GM21381 (cell line): Measurements from ENCODE around the gene RPL27.
A peak's percentile ranks its signal among the peaks of the same experiment; 100 is the strongest.
"Not testable (repeated sequence)": the region's sequence is repeated elsewhere in the genome, so short reads cannot be mapped to it uniquely, and the experiment has no call there.

Experiments used
- ATAC-seq: cut with Tn5 transposase; IDR thresholded peaks from one replicate; pipeline ENCODE4 v1.9.1; 2021; ENCODE audit warnings: mild to moderate bottlenecking, moderate library complexity; ENCODE audit not compliant: unreplicated experiment

Gene RPL27

DNA sequence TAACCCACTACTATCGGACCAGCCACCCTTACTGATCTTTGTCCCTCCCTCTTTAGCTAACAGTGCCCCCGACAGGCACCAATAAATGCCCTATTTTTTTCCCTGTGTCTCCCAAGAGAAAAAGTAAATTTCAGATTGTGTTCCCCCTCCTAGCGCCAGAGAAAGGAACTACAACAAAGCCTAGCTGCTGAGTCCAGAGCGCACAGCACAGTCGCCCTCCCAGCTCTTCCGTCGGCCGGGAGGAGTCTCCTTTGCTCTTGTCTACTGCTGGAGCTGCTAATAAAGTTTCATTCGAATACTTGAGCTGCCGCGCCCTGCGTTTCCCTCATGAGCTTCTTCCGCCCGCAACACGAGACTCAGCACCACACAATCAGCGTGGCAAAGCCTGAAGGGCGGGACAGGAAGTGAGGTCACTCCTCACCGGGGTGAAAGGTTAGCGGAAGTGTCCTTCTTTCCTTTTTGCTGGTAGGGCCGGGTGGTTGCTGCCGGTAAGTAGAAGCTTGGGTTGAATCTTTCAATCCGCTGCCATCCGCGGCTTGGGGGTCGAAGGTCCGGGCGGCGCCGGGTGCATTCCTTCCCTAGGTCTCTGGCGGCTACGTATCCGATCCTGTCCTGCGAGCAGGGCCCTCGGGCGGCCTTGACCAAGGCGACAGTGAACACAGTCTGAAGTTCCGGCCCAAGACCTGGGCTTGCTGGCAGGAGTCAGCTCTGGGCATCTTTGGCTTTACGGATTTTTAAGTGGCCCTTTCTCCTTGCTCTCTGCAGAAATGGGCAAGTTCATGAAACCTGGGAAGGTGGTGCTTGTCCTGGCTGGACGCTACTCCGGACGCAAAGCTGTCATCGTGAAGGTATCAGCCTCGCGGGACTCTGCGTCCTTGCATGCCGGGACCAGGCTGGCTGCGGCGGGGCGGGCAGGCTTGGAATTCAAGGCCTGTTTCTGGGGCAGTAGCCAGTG is at the start of gene RPL27:
TSS of gene RPL27 (plus strand) at position 436 of the 955 bp plus-strand sequence. CDS start at position 768, 332 bp downstream.
- peak; percentile 94 for ATAC-seq

DNA sequence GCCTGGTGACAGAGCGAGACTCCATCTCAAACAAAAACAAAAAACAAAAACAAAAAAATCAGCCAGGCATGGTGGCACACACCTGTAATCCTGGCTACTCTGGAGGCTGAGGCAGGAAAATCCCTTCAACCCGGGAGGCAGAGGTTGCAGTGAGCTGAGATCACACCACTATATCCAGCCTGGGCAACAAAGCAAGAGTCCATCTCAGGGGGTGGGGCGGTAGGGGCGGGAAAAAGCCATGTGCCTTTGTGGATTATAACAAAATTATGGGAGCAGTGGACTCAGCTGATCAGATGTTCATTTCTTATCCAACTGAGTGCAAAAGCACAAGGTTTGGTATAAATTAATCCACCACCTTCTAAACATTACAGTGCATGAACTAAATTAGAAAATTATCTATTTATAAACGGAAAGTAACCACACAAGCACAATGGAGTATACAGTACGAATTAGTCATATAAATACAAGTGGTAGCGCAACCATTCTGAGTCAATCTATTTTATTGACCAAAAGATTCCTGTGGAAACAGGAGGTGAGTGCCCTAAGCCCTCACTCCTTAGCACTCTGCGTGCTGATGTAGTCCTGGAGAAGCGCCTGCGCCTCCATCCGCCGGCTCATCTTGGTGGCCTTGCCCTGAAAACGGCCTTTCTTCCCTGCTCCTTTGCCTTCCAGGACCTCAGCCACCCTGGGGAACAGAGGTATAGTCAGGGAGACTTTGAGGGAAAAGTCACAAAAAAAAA is 48.0 kb upstream of the RPL27 start:
- ATAC-seq = no peak

DNA sequence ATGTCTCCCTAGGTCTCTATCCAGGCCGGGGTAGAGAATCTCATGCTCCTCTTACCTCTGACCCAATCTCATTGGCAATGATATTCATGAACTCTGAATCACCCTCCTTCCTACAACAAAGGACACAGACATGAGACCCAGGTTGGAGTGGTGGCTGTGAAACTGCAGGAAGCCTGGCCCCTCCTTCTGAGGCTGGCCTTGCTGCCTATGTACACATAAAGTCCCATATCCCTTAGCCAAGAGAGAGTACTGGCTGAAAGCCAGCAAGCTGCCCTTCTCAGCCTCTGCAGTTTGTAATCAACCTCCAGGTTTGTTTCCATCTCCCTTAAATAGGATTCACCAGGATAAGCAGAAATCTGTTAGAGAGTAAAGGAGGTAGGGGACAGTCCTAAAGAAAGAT is 44.5 kb upstream of the RPL27 start:
- no peak for ATAC-seq

DNA sequence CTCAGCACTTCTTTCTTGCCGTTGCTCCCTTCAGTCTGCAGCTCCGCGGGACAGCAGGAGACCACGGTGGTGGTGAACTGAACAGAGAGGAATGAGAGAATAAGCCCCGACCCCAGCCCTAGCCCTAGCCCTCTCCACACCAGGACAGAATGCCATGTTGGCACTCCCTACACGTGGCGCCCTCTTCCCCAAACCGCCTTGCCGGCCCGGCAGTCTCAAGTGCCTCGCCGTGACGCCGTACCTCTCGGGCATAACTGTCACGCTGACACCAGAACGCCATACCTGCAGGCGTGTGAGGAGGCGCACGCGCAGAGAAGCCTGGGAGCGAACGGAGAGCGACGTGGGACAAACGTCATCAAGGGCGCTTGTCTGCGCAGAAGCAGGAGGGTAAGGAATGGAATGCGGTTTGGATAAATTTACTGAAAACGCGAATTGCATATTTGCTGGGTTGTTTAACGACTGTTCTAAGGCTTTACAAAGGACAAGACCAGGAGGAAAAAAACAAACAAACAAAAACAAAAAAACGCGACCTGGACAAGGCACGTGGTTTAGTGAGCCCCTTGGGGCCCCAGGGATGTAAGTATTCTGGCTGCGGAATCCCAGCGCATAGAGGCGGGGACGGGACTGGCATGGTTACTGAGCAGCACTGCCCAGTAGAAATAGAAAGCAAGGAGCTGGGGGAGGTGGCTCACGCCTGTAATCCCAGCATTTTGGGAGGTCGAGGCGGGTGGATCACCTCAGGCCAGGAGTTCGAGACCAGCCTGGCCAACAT is 33.9 kb upstream of the RPL27 start, which contains the start of gene AARSD1:
TSS of gene AARSD1 (minus strand) at position 294 of the 772 bp plus-strand sequence. CDS start at position 280, 14 bp downstream.
- no peak for ATAC-seq

DNA sequence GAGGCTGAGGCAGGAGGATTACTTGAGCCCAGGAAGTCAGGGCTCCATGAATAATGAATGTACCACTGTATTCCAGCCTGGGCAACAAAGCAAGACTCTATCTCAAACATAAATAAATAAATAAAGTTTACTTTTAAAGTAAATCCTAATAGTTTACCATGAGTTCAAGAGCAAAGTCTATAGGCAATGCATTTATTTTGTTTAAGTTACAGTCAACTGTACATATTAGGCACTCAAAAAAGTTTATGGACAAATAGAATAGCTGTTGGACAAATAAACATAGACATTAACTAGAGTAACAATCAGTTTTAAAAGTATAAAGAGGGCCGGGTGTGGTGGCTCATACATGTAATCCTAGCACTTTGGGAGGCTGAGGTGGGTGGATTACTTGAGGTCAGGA is 30.3 kb upstream of the RPL27 start:
- no peak for ATAC-seq

DNA sequence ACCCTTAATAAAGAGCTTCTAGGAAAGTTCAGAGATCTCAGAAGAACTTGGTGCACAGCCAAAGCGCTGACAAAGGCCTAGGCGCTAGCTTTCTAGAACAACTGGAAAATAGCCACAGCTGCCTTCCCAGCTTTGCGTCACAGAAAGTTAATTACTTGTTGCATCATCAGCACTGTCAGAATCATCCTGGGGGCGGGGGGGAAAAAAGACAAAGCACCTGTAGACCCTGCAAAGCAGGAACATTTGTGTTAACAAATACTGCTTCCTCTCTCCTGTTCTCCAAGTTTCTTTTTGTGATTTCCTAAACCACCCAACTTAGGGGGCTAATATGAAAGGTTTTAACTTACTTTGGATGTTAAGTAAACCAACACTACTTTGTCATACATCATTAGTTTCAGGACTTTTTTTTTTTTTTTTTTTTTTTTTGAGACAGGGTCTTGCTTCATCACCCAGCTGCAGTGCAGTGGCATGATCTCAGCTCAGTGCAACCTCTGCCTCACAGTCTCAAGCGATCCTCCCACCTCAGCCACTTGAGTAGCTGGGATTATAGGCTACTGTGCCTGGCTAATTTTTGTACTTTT is 29.1 kb upstream of the RPL27 start:
- ATAC-seq = no peak

DNA sequence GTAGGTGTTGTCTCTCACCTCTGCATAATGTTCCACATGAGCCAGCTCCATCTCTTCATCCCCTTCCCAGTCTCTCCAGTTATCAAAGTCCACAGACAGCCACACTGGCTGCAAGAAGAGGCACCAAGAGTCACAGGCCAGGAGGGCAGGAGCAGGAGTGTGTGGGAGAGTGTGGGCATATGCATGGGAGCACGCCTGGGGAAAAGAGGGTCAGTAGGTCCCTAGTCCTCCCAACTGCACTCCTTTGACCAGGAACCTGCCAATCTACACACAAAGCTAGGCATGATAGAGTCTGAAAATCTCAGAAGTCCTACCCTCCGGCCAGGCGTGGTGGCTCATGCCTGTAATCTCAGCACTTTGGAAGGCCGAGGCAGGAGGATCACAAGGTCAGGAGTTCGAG is 26.6 kb upstream of the RPL27 start:
- no peak for ATAC-seq

DNA sequence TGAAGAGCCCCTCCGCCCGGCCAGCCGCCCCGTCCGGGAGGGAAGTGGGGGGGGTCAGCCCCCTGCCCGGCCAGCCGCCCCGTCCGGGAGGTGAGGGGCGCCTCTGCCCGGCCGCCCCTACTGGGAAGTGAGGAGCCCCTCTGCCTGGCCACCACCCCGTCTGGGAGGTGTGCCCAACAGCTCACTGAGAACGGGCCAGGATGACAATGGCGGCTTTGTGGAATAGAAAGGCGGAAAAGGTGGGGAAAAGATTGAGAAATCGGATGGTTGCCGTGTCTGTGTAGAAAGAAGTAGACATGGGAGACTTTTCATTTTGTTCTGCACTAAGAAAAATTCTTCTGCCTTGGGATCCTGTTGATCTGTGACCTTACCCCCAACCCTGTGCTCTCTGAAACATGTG is 24.9 kb upstream of the RPL27 start:
- not testable (repeated sequence) for ATAC-seq

DNA sequence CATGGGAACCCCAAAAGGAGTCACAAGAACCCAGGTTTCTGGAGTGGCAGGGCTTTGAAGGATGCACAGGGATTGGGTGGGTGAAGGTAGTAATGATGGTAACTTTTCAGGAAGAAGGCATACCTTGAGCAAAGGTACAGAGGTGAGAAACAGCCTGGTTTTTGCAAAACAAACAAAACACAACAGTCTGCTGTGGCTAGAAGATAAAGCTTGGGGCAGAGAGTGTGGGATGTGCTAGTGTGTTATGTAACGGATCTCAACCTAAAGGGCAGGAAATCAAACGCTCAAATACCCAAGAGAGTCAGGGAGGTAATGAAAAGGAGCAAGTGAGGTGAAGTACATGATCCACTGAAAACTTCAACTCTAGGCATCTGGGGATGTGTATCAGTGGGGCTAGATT is 23.0 kb upstream of the RPL27 start:
- ATAC-seq = no peak

DNA sequence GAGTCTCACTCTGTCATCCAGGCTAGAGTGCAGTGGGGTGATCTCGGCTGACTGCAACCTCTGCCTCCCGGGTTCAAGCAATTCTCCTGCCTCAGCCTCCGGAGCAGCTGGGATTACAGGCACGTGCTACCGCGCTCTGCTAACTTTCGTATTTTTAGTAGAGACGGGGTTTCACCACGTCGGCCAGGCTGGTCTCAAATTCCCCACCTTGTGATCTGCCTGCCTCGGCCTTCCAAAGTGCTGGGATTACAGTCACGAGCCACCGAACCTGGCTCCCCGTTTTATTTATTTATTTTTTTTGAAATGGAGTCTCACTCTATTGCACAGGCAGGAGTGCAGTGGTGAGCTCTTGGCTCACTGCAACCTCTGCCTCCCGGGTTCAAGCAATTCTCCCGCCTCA is 22.5 kb upstream of the RPL27 start:
- ATAC-seq = not testable (repeated sequence)

DNA sequence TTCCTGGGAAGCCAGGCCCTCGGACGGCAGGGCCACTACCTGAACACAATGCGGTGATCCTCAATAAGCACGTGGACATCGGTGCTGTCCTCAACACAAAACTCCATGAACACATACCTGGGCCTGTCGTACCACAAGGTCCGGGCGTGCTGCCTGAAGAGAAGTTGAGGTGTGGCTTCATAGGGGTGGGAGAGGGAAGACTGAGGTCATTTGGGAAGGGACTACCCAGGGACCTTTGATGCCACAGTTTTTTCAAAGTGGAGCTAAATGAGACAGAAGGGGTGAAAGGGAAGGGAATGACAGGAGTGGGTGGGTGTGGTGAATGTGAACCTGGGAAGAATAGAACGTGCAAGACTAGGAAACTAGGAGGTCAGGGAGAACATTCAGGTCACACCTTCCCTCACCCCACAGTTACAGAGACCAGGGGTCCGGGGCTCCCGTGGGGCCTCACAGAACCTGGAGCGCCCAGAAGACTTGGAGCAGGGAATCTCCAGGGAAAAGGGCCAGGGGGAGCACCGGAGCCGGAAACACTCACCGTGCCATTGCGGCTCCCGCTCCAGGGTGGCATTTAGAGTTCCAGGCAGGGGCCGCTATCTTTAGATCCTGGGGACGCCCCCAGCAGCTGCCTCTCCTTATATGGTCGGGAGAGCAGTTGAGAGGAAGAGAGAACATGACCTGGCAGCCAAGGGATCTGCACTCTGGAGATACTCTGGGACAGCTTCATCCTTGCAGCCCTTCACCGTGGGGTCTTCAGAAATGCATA is 18.5 kb upstream of the RPL27 start, which contains the start of gene PTGES3L:
TSS of gene PTGES3L (minus strand) at position 570 of the 763 bp plus-strand sequence. CDS start at position 543, 27 bp downstream.
- peak; percentile 26 for ATAC-seq

DNA sequence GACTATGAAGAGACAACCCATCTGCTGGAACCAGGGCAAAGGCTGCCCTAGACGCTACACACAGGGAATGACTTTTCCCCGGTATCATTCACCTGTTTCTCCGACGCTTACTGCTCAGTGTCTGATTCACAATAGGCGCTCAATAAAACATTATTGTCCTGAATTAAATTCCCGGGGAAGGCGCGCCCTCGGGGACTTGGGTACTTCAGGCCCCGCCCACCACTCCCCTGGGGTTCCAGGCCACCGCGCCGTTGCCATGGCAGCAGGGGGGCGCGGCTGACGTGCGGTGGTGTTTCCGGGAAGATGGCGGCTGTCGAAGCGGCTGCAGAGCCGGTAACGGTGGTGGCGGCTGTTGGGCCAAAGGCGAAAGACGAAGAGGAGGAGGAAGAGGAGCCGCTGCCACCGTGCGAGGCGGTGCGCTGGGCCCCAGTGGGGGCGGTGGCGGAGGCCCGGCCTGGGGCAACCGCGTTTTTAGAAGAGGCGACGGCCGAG is 17.9 kb upstream of the RPL27 start, which contains the start of gene RUNDC1:
TSS of gene RUNDC1 (plus strand) at position 292 of the 492 bp plus-strand sequence. CDS start at position 304, 12 bp downstream.
- ATAC-seq = peak; percentile 72

DNA sequence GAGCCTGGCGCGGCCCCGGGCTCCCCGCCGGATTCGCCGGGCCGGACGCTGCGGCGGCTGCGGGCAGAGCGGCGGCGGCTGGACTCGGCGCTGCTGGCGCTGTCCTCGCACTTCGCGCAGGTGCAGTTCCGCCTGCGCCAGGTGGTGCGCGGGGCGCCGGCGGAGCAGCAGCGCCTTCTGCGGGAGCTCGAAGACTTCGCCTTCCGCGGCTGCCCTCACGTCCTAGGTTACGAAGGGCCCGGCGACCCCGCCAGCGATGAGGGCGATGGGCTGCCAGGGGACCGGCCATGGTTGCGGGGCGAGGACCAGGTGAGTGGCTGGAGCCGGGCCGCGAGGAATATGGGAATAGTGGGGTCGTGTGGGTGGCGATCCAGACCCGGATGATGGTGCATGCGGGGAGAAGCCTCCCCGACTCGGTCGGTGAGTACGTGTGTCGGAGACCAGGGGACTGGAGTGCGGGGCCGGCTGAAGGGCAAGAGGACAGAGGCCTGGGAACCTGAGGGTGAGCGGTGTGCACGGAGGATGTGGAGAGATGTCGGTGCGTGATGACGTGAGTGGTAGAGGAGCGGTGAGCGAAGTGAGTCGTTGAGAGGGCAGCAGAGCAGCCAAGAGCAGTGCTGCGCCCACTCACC is 17.3 kb upstream of the RPL27 start:
- ATAC-seq = peak; percentile 39

DNA sequence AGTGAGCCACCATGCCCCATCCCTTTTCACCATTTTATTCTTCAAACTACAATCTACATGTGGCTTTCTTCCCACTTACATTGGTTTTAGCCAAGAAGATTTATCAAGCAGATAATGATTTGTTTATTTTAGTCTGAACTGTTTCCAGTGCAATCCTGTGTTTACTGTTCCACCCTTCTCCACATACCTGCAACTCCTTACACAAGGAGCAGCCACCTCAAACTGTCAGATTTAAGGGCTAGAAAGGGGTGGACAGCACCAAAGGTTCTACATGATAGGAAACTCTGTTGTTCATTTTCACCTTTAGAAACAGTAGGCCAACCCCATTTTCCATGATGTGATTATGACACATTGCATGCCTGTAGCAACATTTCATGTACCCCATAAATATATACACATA is 16.0 kb upstream of the RPL27 start:
- ATAC-seq = no peak

DNA sequence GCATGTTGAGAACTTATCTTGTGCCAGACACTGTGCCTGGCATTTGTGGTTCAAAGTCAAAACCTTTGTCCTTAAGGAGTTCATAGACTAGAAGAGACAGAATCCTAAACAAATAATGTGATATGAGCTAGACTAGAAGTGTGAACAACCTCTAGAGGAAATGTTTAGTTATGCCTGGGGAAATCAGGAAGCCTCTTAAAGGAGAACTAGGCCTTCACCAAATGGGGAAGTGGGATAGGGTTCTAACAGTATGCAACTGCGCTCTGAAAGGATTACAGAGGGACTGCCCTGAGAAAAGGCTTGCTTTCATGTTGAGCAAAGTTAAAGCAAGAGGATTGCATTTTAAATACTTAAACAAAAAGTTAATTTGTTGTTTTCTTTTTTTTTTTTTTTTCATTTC is 13.0 kb upstream of the RPL27 start:
- ATAC-seq = no peak

DNA sequence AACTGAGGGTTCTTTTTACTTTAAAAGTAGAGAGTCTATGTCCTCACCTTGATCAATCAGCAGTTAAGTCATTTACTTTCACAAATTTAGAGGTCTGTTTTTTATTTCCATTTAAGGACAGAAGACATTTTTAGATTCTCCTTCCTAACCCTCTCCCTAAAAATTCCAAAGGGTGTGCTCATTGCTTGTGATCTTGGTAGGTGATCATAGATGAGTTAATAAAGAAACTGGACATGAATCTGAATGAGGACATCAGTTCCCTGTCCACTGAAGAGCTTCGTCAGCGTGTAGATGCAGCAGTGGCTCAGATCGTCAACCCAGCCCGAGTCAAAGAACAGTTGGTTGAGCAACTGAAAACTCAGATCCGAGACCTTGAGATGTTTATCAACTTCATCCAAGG is 9.1 kb upstream of the RPL27 start:
- ATAC-seq = no peak

DNA sequence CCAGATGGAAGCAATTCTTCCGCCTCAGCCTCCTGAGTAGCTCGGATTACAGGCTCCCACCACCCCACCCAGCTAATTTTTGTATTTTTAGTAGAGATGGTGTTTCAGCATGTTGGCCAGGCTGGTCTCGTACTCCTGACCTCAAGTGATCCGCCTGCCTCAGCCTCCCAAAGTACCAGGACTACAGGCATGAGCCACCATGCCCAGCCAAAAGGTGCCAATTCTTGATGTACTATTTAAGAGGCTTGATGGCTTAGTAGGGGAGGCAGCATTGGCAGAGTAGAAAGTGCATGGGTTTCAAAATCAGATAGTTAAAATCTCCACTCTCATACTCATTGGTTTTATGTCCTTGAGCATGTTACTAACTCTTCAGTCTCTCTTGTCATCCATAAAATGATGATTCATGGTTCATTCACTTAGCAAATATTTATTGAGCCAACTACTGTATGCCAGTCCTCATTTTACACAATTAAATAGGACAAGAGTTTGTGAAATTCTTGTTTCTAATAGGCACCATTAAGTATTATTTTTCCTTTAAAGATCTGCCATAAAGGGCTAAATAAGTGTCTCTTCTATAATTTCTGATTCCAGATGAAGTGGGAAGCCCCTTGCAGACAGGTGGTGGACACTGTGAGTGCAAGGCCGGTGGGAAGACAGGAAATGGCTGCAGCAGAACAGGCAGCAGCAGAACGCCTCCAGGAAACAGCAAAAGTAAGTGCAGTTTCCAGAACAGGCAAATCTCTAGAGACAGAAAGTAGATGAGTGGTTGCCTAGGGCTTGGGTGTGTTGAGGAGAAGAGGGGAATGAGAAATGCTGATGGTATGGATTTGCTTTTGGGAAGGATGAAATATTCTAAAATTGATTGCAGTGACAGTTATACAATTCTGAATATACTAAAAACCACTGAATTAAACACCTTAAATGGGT is 8.2 kb upstream of the RPL27 start:
- ATAC-seq = no peak

DNA sequence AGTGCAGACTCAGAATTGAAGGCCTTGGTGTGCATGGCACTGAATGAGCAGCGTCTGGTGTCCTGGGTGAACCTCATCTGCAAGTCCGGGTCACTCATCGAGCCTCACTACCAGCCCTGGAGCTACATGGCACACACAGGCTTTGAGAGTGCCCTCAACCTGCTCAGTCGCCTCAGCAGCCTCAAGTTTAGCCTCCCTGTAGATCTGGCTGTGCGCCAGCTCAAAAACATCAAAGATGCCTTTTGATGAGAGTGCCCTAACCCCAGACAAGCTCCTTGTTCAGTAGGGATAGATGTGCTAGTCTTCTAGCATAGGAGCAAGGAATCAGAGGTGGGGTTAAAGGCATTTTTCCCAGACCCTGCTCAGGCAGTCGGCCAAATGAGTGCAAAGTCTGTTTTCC is 6.7 kb upstream of the RPL27 start:
- no peak for ATAC-seq
